ENCODE measurements around the gene HVCN1. TPM values are rescaled to one million over a fixed set of nuclear protein-coding genes. Genes with fewer than 3 reads are reported as not detected.

HVCN1 gene
- total RNA-seq, 2 donors from 2014 or later = 1.5 to 2.1 TPM

GRCh38 chr12:110640275-110641025, 48.5 kb downstream of the HVCN1 start:
- Histone ChIP-seq H3K27me3 (no peaks in the 10 kb centered on the region), H3K36me3 (no peaks in the 10 kb centered on the region), H3K9ac (ENCODE audit: low read depth in 2 of 2, low read length in 2 of 2) (no peak overlapping the region), H3K27ac (no peak overlapping the region), H3K9me3 (no peaks in the 10 kb centered on the region), H3K4me3 (no peak overlapping the region), H3K4me1 (no peaks in the 10 kb centered on the region)
- TF ChIP-seq CTCF (IDR thresholded peaks at IDR 0.05) = no peak
- DNase-seq = no peak
- intact Hi-C loops (cut with DNase I) = no loop called here

- H3K27me3 ChIP-seq = no peaks in the 10 kb centered on the region
- intact Hi-C loops (cut with DNase I) = no loop called here
- no peak overlapping the region for H3K9ac ChIP-seq (ENCODE audit: low read depth in 2 of 2, low read length in 2 of 2)
- no peak overlapping the region for H3K27ac ChIP-seq
- no peaks in the 10 kb centered on the region for H3K9me3 ChIP-seq
- no peaks in the 10 kb centered on the region for H3K36me3 ChIP-seq
- TF ChIP-seq CTCF (IDR thresholded peaks at IDR 0.05) = no peak
- H3K4me3 ChIP-seq = no peak overlapping the region
- H3K4me1 ChIP-seq = no peaks in the 10 kb centered on the region
- DNase-seq = no peak
Observed at GRCh38 chr12:110639336-110640141, 49.4 kb downstream of the HVCN1 start.

- intact Hi-C loops (cut with DNase I) = no loop called here
Observed at GRCh38 chr12:110638796-110639195, 50.1 kb downstream of the HVCN1 start.

GRCh38 chr12:110637869-110638441, 51.0 kb downstream of the HVCN1 start:
- no peaks in the 10 kb centered on the region for H3K27me3 ChIP-seq
- intact Hi-C loops (cut with DNase I) = no loop called here
- no peak for DNase-seq
- no peaks in the 10 kb centered on the region for H3K4me1 ChIP-seq
- H3K4me3 ChIP-seq = no peak overlapping the region
- no peak for TF ChIP-seq CTCF (IDR thresholded peaks at IDR 0.05)
- H3K9me3 ChIP-seq = no peaks in the 10 kb centered on the region
- no peak overlapping the region for H3K9ac ChIP-seq (ENCODE audit: low read depth in 2 of 2, low read length in 2 of 2)
- H3K36me3 ChIP-seq = no peaks in the 10 kb centered on the region
- no peak overlapping the region for H3K27ac ChIP-seq

More at GRCh38 chr12:110638796-110639195, 50.1 kb downstream of the HVCN1 start:
- DNase-seq = no peak
- no peak for TF ChIP-seq CTCF (IDR thresholded peaks at IDR 0.05)
- H3K4me1 ChIP-seq = no peaks in the 10 kb centered on the region
- no peak overlapping the region for H3K27ac ChIP-seq
- no peaks in the 10 kb centered on the region for H3K27me3 ChIP-seq
- no peak overlapping the region for H3K9ac ChIP-seq (ENCODE audit: low read depth in 2 of 2, low read length in 2 of 2)
- no peaks in the 10 kb centered on the region for H3K36me3 ChIP-seq
- H3K4me3 ChIP-seq = no peak overlapping the region
- no peaks in the 10 kb centered on the region for H3K9me3 ChIP-seq

GRCh38 chr12:110636516-110636915, 52.4 kb downstream of the HVCN1 start:
- TF ChIP-seq CTCF (IDR thresholded peaks at IDR 0.05) = no peak
- no peaks in the 10 kb centered on the region for H3K27me3 ChIP-seq
- no peak overlapping the region for H3K27ac ChIP-seq
- H3K4me1 ChIP-seq = no peaks in the 10 kb centered on the region
- no peaks in the 10 kb centered on the region for H3K36me3 ChIP-seq
- no peak for DNase-seq
- H3K9me3 ChIP-seq = no peaks in the 10 kb centered on the region
- no peak overlapping the region for H3K9ac ChIP-seq (ENCODE audit: low read depth in 2 of 2, low read length in 2 of 2)
- intact Hi-C loops (cut with DNase I) = no loop called here
- no peak overlapping the region for H3K4me3 ChIP-seq

Data from colonic mucosa (tissue), 4 donors.